Caco-2 (cell line): Measurements from ENCODE around the gene HNMT. TPM values are rescaled to one million over a fixed set of nuclear protein-coding genes. Genes with fewer than 3 reads are reported as not detected.
A peak's percentile ranks its signal among the peaks of the same experiment; 100 is the strongest.

ENCODE experiments used
- BruUV-seq: library from RNA; stranded (reverse); fragments of 400-500 nt; replicated peaks from 2 replicates; lab custom pipeline; 2021; lab: Mats Ljungman, UMichigan
- CTCF ChIA-PET: fragments of 300-600 bp; sonication (Branson Sonifier 250); formaldehyde crosslinking; loops from one replicate; lab custom pipeline; 2022; ENCODE audit warnings: antibody characterized with exemption; lab: Charles Lee
- POLR2A ChIA-PET: fragments of 300-600 bp; sonication (Branson Sonifier 250); formaldehyde crosslinking; loops from one replicate; lab custom pipeline; 2022; ENCODE audit warnings: antibody characterized with exemption; lab: Charles Lee
- DNase-seq, 2 experiments: peaks; one replicate each; pipeline versions ENCODE4 v3.0.0 to v3.0.0-alpha.2; 2020 to 2022
- H3K27me3 ChIP-seq: replicated peaks from 2 replicates; pipeline ENCODE4 v1.6.0; 2011; ENCODE audit warnings: low read length; ENCODE audit not compliant: control insufficient read depth, insufficient read depth
- H3K36me3 ChIP-seq: 2 replicates; pipeline ENCODE4 v1.5.1; 2011; ENCODE audit warnings: low read length; ENCODE audit not compliant: control insufficient read depth, insufficient read depth
- H3K4me1 ChIP-seq: fragments of 250-450 bp; sonication (Bioruptor Pico); 2 replicates; pipeline ENCODE4 v1.5.1; 2020; ENCODE audit warnings: mild to moderate bottlenecking
- H3K4me3 ChIP-seq: 2 replicates; pipeline ENCODE4 v1.5.1; 2011; ENCODE audit warnings: low read depth, mild to moderate bottlenecking, control low read depth, low read length
- H3K9me3 ChIP-seq: fragments of 250-450 bp; sonication (Bioruptor Pico); 2 replicates; pipeline ENCODE4 v1.5.1; 2020; ENCODE audit warnings: mild to moderate bottlenecking, moderate library complexity
- H3K27ac Mint-ChIP-seq: one replicate; pipeline ENCODE4 v1.8.0; 2022; ENCODE audit warnings: mixed read lengths; ENCODE audit not compliant: unreplicated experiment
- H3K27me3 Mint-ChIP-seq: one replicate; pipeline ENCODE4 v1.8.0; 2022; ENCODE audit warnings: mixed read lengths; ENCODE audit not compliant: insufficient read depth, unreplicated experiment
- H3K36me3 Mint-ChIP-seq: one replicate; pipeline ENCODE4 v1.8.0; 2022; ENCODE audit warnings: mild to moderate bottlenecking, mixed read lengths; ENCODE audit not compliant: insufficient read depth, unreplicated experiment
- H3K4me1 Mint-ChIP-seq: one replicate; pipeline ENCODE4 v1.8.0; 2022; ENCODE audit warnings: low read depth, mixed read lengths; ENCODE audit not compliant: unreplicated experiment
- H3K4me3 Mint-ChIP-seq: one replicate; pipeline ENCODE4 v1.8.0; 2022; ENCODE audit warnings: mild to moderate bottlenecking, moderate library complexity, mixed read lengths; ENCODE audit not compliant: unreplicated experiment
- H3K9me3 Mint-ChIP-seq: one replicate; pipeline ENCODE4 v1.8.0; 2022; ENCODE audit warnings: mixed read lengths; ENCODE audit not compliant: unreplicated experiment
- CTCF ChIP-seq, 2 experiments: fragments of 200-600 bp in 1 of 2; IDR thresholded peaks; 1 replicate in 1 of 2; 2 replicates in 1 of 2; pipeline versions ENCODE4 v1.5.1 to v1.8.0; 2011 to 2022; ENCODE audit warnings: antibody characterized with exemption in 1 of 2, control low read depth in 1 of 2, inconsistent platforms in 1 of 2, low read depth in 1 of 2, low read length in 1 of 2, mild to moderate bottlenecking in 1 of 2, moderate library complexity in 1 of 2; ENCODE audit not compliant: insufficient read depth in 1 of 2, severe bottlenecking in 1 of 2, unreplicated experiment in 1 of 2
- intact Hi-C: fragments of 100-400 bp; cut with micrococcal nuclease; formaldehyde crosslinking; loops from one replicate; pipeline ENCODE4 v1.10.0; 2022; ENCODE audit not compliant: unreplicated experiment
- total RNA-seq: library from RNA; stranded (reverse); gene quantifications from 2 replicates; pipeline ENCODE4 v1.2.3, GENCODE V29; 2022

Gene HNMT
- total RNA-seq, 1 experiment from 2014 or later, result 42.8 TPM

- H3K4me1 Mint-ChIP-seq, result peaks cover 29% of the 10 kb centered on the region
- peaks cover 21% of the 10 kb centered on the region for H3K9me3 Mint-ChIP-seq
- no peak for DNase-seq
- H3K27me3 ChIP-seq, result no peaks in the 10 kb centered on the region
- H3K36me3 ChIP-seq, result no peaks in the 10 kb centered on the region; the same call in none of the 2 replicates
- BruUV-seq, result no TSS peak
- H3K9me3 ChIP-seq, result no peaks in the 10 kb centered on the region
- H3K4me3 ChIP-seq, result peak overlapping the region; percentile 50
- peaks cover 21% of the 10 kb centered on the region for H3K36me3 Mint-ChIP-seq
- H3K4me1 ChIP-seq, result peaks cover 46% of the 10 kb centered on the region
- ChIA-PET POLR2A (interaction anchor here (0.7 to 1.8 kb wide), 5 partner anchors 8 to 71 kb away, joined by 4 to 18 read pairs (median 11); no protein-coding TSS in a partner anchor), CTCF (interaction anchor here (0.6 to 1.8 kb wide), 5 partner anchors 10 to 228 kb away, joined by 3 to 10 read pairs (median 6); no protein-coding TSS in a partner anchor)
- TF ChIP-seq CTCF (IDR thresholded peaks at IDR 0.05; ENCODE audit: insufficient read depth in 1 of 2, low read depth in 1 of 2, low read length in 1 of 2, severe bottlenecking in 1 of 2, unreplicated experiment in 1 of 2), result no peak
- intact Hi-C loops, result loop anchor here (1.0 to 5.0 kb wide), 8 partner anchors 10 to 762 kb away; partner anchors contain the start of gene SPOPL
- peak overlapping the region; percentile 98 for H3K27ac Mint-ChIP-seq
- no peaks in the 10 kb centered on the region for H3K27me3 Mint-ChIP-seq
- H3K4me3 Mint-ChIP-seq, result peak overlapping the region; percentile 93
Measured at GRCh38 chr2:137964859-137965459, 686 bp downstream of the HNMT start.

GRCh38 chr2:137966043-137966442 lies 1.8 kb downstream of the HNMT start:
- TF ChIP-seq CTCF (IDR thresholded peaks at IDR 0.05; ENCODE audit: insufficient read depth in 1 of 2, low read depth in 1 of 2, low read length in 1 of 2, severe bottlenecking in 1 of 2, unreplicated experiment in 1 of 2), result no peak
- Histone ChIP-seq H3K9me3 (no peaks in the 10 kb centered on the region), H3K4me3 (peak overlapping the region; percentile 50), H3K36me3 (no peaks in the 10 kb centered on the region; the same call in none of the 2 replicates), H3K27me3 (no peaks in the 10 kb centered on the region), H3K4me1 (peaks cover 46% of the 10 kb centered on the region)
- CTCF ChIA-PET, result no interaction called here
- Mint-ChIP-seq H3K27me3 (no peaks in the 10 kb centered on the region), H3K4me3 (peak overlapping the region; percentile 93), H3K4me1 (peaks cover 29% of the 10 kb centered on the region), H3K27ac (peak overlapping the region; percentile 26), H3K36me3 (peaks cover 29% of the 10 kb centered on the region), H3K9me3 (peaks cover 10% of the 10 kb centered on the region)
- BruUV-seq, result no TSS peak
- intact Hi-C loops, result no loop called here
- POLR2A ChIA-PET, result no interaction called here
- no peak for DNase-seq

- Mint-ChIP-seq H3K9me3 (peaks cover 3% of the 10 kb centered on the region), H3K27me3 (no peaks in the 10 kb centered on the region), H3K4me1 (peaks cover 29% of the 10 kb centered on the region), H3K36me3 (peaks cover 33% of the 10 kb centered on the region), H3K27ac (peak overlapping the region; percentile 26), H3K4me3 (peak overlapping the region; percentile 93)
- intact Hi-C loops, result no loop called here
- no TSS peak for BruUV-seq
- Histone ChIP-seq H3K9me3 (no peaks in the 10 kb centered on the region), H3K4me3 (no peak overlapping the region), H3K36me3 (no peaks in the 10 kb centered on the region; the same call in none of the 2 replicates), H3K27me3 (no peaks in the 10 kb centered on the region), H3K4me1 (peaks cover 46% of the 10 kb centered on the region)
- TF ChIP-seq CTCF (IDR thresholded peaks at IDR 0.05; ENCODE audit: insufficient read depth in 1 of 2, low read depth in 1 of 2, low read length in 1 of 2, severe bottlenecking in 1 of 2, unreplicated experiment in 1 of 2), result no peak
- ChIA-PET POLR2A (no interaction called here), CTCF (no interaction called here)
- no peak for DNase-seq
Measured at GRCh38 chr2:137967042-137967441, 2.8 kb downstream of the HNMT start.
